Adrenal gland (tissue), 12 donors: ENCODE data around the gene ENPP7. TPM values are rescaled to one million over a fixed set of nuclear protein-coding genes. Genes with fewer than 3 reads are reported as not detected.

Experiments
- DNase-seq, 7 donors: peaks; one replicate each; pipeline ENCODE4 v3.0.0-alpha.2; 2019 to 2020
- H3K27ac ChIP-seq, 5 donors: fragments of 200-600 bp; sonication (generic) in 4 of 5; 1 replicate in 3 of 5; 2 replicates in 2 of 5; pipeline versions ENCODE4 v1.5.1 to v1.8.0; 2016 to 2020; ENCODE audit warnings: mild to moderate bottlenecking in 1 of 5
- H3K27me3 ChIP-seq: fragments of 200-600 bp; 2 replicates; pipeline ENCODE4 v1.8.0; 2021
- H3K36me3 ChIP-seq, 2 donors: fragments of 200-600 bp; replicated peaks in 1 of 2; 1 replicate in 1 of 2; 2 replicates in 1 of 2; pipeline versions ENCODE4 v1.5.1 to v1.8.0; 2018 to 2022
- H3K4me1 ChIP-seq, 2 donors: fragments of 200-600 bp; replicated peaks in 1 of 2; 1 replicate in 1 of 2; 2 replicates in 1 of 2; pipeline versions ENCODE4 v1.5.1 to v1.8.0; 2018 to 2021
- H3K4me3 ChIP-seq, 4 donors: fragments of 200-600 bp; sonication (generic) in 3 of 4; one replicate each; pipeline ENCODE4 v1.5.1; 2016 to 2018
- H3K9me3 ChIP-seq, 3 donors: fragments of 200-600 bp; sonication (generic) in 1 of 3; replicated peaks in 1 of 3; 1 replicate in 2 of 3; 2 replicates in 1 of 3; pipeline versions ENCODE4 v1.5.1 to v1.8.0; 2016 to 2021
- CTCF ChIP-seq, 6 experiments: fragments of 450-650 bp in 4 of 6; fragments of 200-600 bp in 2 of 6; sonication (generic) in 1 of 6; IDR thresholded peaks; 1 replicate in 5 of 6; 2 replicates in 1 of 6; pipeline versions ENCODE4 v1.5.1 to v1.8.0; 2016 to 2021; ENCODE audit warnings: antibody characterized with exemption in 6 of 6, mild to moderate bottlenecking in 2 of 6, moderate library complexity in 1 of 6
- POLR2A ChIP-seq, 2 donors: fragments of 450-650 bp; IDR thresholded peaks; one replicate each; pipeline ENCODE4 v1.6.1; 2017; ENCODE audit warnings: antibody characterized with exemption in 2 of 2, mild to moderate bottlenecking in 2 of 2, moderate library complexity in 1 of 2
- WGBS, 4 donors: extraction: QIAGEN DNeasy Blood & Tissue Kit in 2 of 4; methylation state at CpG; one replicate each; pipeline versions ENCODE4 v1.1.5 to v1.1.7; 2013 to 2017; 5-methylcytosine and 5-hydroxymethylcytosine counted together
- intact Hi-C, 2 donors: fragments of 100-400 bp; cut with DNase I; formaldehyde crosslinking; loops; one replicate each; pipeline versions ENCODE4 v1.14.1 to v1.15.0; 2022 to 2023
- polyA plus RNA-seq, 3 donors: library from polyadenylated mRNA; stranded (reverse); fragments of 200-250 nt in 2 of 3; fragments of 350-450 nt in 1 of 3; fragmentation: Illumina TruSeq in 1 of 3; extraction: RNeasy Lipid Tissue Mini Kit (QIAGEN cat#74804) in 1 of 3; gene quantifications; one replicate each; pipeline ENCODE4 v1.2.3, GENCODE V29; 2013 to 2014
- total RNA-seq, 9 donors: library from RNA; depleted of rRNA in 4 of 9; stranded (reverse); fragments of >200 nt in 4 of 9; fragments of 120-200 nt in 1 of 9; fragmentation: NEBNext Ultra II Directional in 1 of 9; extraction: Animal tissue kit (Norgen Biotek cat#: 25700) in 1 of 9; gene quantifications; one replicate each; pipeline versions ENCODE4 v1.1.0 to v1.2.4, GENCODE V29; 2013 to 2023
- donor health status: healthy with polysubstance abuse.
- donor health status: Bipolar disorder and iron deficiency.
- donor health status: DM: yes; HTN: yes; CAD: no.
- donor health status: DM: no; HTN: no; CAD: no.
- donor health status: DM: no; HTN: no; CAD: no.
- donor health status: DM: yes; HTN: yes; CAD: no.

The ENPP7 gene
- total and polyA plus RNA-seq, 12 donors: 0.39 TPM; not detected in 11

GRCh38 chr17:79785017-79785899 lies 54.5 kb downstream of the ENPP7 start:
- peaks cover 0 to 4% of the 10 kb centered on the region in 2 donors for H3K4me1 ChIP-seq
- intact Hi-C loops: no loop called here
- no peaks in the 10 kb centered on the region for H3K9me3 ChIP-seq
- no peak overlapping the region for H3K27ac ChIP-seq
- H3K27me3 ChIP-seq: peaks cover 48% of the 10 kb centered on the region
- H3K36me3 ChIP-seq: no peaks in the 10 kb centered on the region
- DNase-seq: no peak
- no peak for TF ChIP-seq CTCF (IDR thresholded peaks at IDR 0.05)
- no peak for TF ChIP-seq POLR2A (IDR thresholded peaks at IDR 0.05)
- no peak overlapping the region for H3K4me3 ChIP-seq
- WGBS, 4 donors: 93 to 97% (median 96%) methylated on average over 7 to 17 of the region's 17 CpGs

- 83 to 92% (median 84%) methylated on average over 8 to 15 of the region's 15 CpGs for WGBS, 4 donors
- peaks cover 57% of the 10 kb centered on the region for H3K27me3 ChIP-seq
- intact Hi-C loops: no loop called here
- TF ChIP-seq CTCF (IDR thresholded peaks at IDR 0.05) (no peak), POLR2A (IDR thresholded peaks at IDR 0.05) (no peak)
- no peak for DNase-seq
- peaks cover 0 to 7% of the 10 kb centered on the region in 2 donors for H3K4me1 ChIP-seq
- no peak overlapping the region for H3K4me3 ChIP-seq
- H3K36me3 ChIP-seq: no peaks in the 10 kb centered on the region
- H3K9me3 ChIP-seq: no peaks in the 10 kb centered on the region
- no peak overlapping the region for H3K27ac ChIP-seq
Measured at GRCh38 chr17:79785900-79786810, 55.4 kb downstream of the ENPP7 start.

GRCh38 chr17:79786930-79787643 lies 56.3 kb downstream of the ENPP7 start:
- Histone ChIP-seq H3K27me3 (peaks cover 67% of the 10 kb centered on the region), H3K4me3 (no peak overlapping the region), H3K9me3 (no peaks in the 10 kb centered on the region), H3K27ac (no peak overlapping the region), H3K4me1 (peaks cover 0 to 7% of the 10 kb centered on the region in 2 donors), H3K36me3 (no peaks in the 10 kb centered on the region)
- WGBS, 4 donors: 82 to 92% (median 89%) methylated on average over 8 to 12 of the region's 12 CpGs
- TF ChIP-seq CTCF (IDR thresholded peaks at IDR 0.05) (no peak), POLR2A (IDR thresholded peaks at IDR 0.05) (no peak)
- intact Hi-C loops: no loop called here
- DNase-seq: no peak
